Fibroblast of gingiva (primary cell): ENCODE results near the gene CLCN2.

Experiments
- DNase-seq: peaks from one replicate; pipeline ENCODE4 v3.0.0-alpha.2; 2011; ENCODE audit warnings: low read depth

Gene CLCN2

GRCh38 chr3:184380627-184381260 is 19.3 kb upstream of the CLCN2 start:
- no peak for DNase-seq

- peak; percentile 33 for DNase-seq
These were observed 18.8 kb upstream of the CLCN2 start for GRCh38 chr3:184380185-184380626.

- no peak for DNase-seq
These were observed 18.2 kb upstream of the CLCN2 start, which contains the start of gene CHRD for GRCh38 chr3:184379358-184380184. Gene CHRD (plus strand): TSS chr3:184380054. CDS start chr3:184380319, 265 bp downstream.

- no peak for DNase-seq
These were observed 17.4 kb upstream of the CLCN2 start for GRCh38 chr3:184378651-184379357.

- no peak for DNase-seq
These were observed 16.6 kb upstream of the CLCN2 start, which contains the start of gene THPO for GRCh38 chr3:184377882-184378445. Gene THPO (minus strand): TSS chr3:184378207. CDS start chr3:184376259, 1,948 bp downstream.

GRCh38 chr3:184377374-184377773 is 16.0 kb upstream of the CLCN2 start:
- no peak for DNase-seq

- no peak for DNase-seq
These were observed 14.5 kb upstream of the CLCN2 start for GRCh38 chr3:184375747-184376461.

GRCh38 chr3:184373422-184373821 is 12.0 kb upstream of the CLCN2 start:
- no peak for DNase-seq

GRCh38 chr3:184372911-184373310 is 11.5 kb upstream of the CLCN2 start:
- DNase-seq: no peak

- no peak for DNase-seq
These were observed 11.0 kb upstream of the CLCN2 start for GRCh38 chr3:184372296-184372821.

- peak; percentile 83 for DNase-seq
These were observed 10.2 kb upstream of the CLCN2 start for GRCh38 chr3:184371570-184372018.

GRCh38 chr3:184368586-184369183 is 7.3 kb upstream of the CLCN2 start:
- peak; percentile 81 for DNase-seq

GRCh38 chr3:184368116-184368515 is 6.7 kb upstream of the CLCN2 start:
- DNase-seq: no peak

- peak; percentile 96 for DNase-seq
These were observed 5.3 kb upstream of the CLCN2 start for GRCh38 chr3:184366619-184367289.

GRCh38 chr3:184362668-184363546 is 1.5 kb upstream of the CLCN2 start:
- peak; percentile 96 for DNase-seq

- DNase-seq: peak; percentile 81
These were observed 695 bp upstream of the CLCN2 start for GRCh38 chr3:184361932-184362667.

- no peak for DNase-seq
These were observed 375 bp downstream of the CLCN2 start for GRCh38 chr3:184360929-184361531.
